ENCODE measurements around the gene ZSWIM6. TPM values are rescaled to one million over a fixed set of nuclear protein-coding genes. Genes with fewer than 3 reads are reported as not detected.
"Not testable (repeated sequence)": the region's sequence is repeated elsewhere in the genome, so short reads cannot be mapped to it uniquely, and the experiment has no call there.

ZSWIM6 gene
- total RNA-seq, 4 donors from 2014 or later = 13.3 to 19.4 (median 16.0) TPM

GRCh38 chr5:61416420-61416819 lies 84.4 kb downstream of the ZSWIM6 start:
- Histone ChIP-seq H3K27me3 (no peaks in the 10 kb centered on the region), H3K9me3 (no peaks in the 10 kb centered on the region), H3K4me3 (no peak overlapping the region), H3K27ac (no peak overlapping the region), H3K36me3 (no peaks in the 10 kb centered on the region), H3K4me1 (no peaks in the 10 kb centered on the region)
- DNase-seq = no peak
- TF ChIP-seq CTCF (IDR thresholded peaks at IDR 0.05) (no peak), POLR2A (IDR thresholded peaks at IDR 0.05) (no peak)

GRCh38 chr5:61417340-61417739 lies 85.3 kb downstream of the ZSWIM6 start:
- Histone ChIP-seq H3K27ac (no peak overlapping the region), H3K27me3 (no peaks in the 10 kb centered on the region), H3K36me3 (no peaks in the 10 kb centered on the region), H3K9me3 (no peaks in the 10 kb centered on the region), H3K4me3 (no peak overlapping the region), H3K4me1 (no peaks in the 10 kb centered on the region)
- DNase-seq = no peak
- no peak for TF ChIP-seq CTCF (IDR thresholded peaks at IDR 0.05)
- no peak for TF ChIP-seq POLR2A (IDR thresholded peaks at IDR 0.05)

- H3K27ac ChIP-seq = no peak overlapping the region
- no peak overlapping the region for H3K4me3 ChIP-seq
- H3K9me3 ChIP-seq = no peaks in the 10 kb centered on the region
- DNase-seq = no peak
- no peaks in the 10 kb centered on the region for H3K27me3 ChIP-seq
- TF ChIP-seq POLR2A (IDR thresholded peaks at IDR 0.05) (no peak), CTCF (IDR thresholded peaks at IDR 0.05) (no peak)
- no peaks in the 10 kb centered on the region for H3K36me3 ChIP-seq
- no peaks in the 10 kb centered on the region for H3K4me1 ChIP-seq
Measured at GRCh38 chr5:61417851-61418250, 85.8 kb downstream of the ZSWIM6 start.

- Histone ChIP-seq H3K27me3 (no peaks in the 10 kb centered on the region), H3K36me3 (no peaks in the 10 kb centered on the region), H3K4me1 (peaks cover 0 to 2% (median 0%) of the 10 kb centered on the region in 4 donors), H3K27ac (no peak overlapping the region), H3K4me3 (no peak overlapping the region), H3K9me3 (no peaks in the 10 kb centered on the region)
- DNase-seq = no peak
- TF ChIP-seq POLR2A (IDR thresholded peaks at IDR 0.05) (no peak), CTCF (IDR thresholded peaks at IDR 0.05) (no peak)
Measured at GRCh38 chr5:61419106-61419505, 87.0 kb downstream of the ZSWIM6 start.

- no peaks in the 10 kb centered on the region for H3K27me3 ChIP-seq
- H3K27ac ChIP-seq = no peak overlapping the region
- no peak overlapping the region for H3K4me3 ChIP-seq
- TF ChIP-seq POLR2A (IDR thresholded peaks at IDR 0.05) = no peak
- TF ChIP-seq CTCF (IDR thresholded peaks at IDR 0.05) = no peak
- no peaks in the 10 kb centered on the region for H3K9me3 ChIP-seq
- H3K4me1 ChIP-seq = peaks cover 0 to 6% (median 0%) of the 10 kb centered on the region in 4 donors
- DNase-seq = no peak
- H3K36me3 ChIP-seq = no peaks in the 10 kb centered on the region
Measured at GRCh38 chr5:61420016-61420415, 88.0 kb downstream of the ZSWIM6 start.

GRCh38 chr5:61421262-61421661 lies 89.2 kb downstream of the ZSWIM6 start:
- H3K4me3 ChIP-seq, H3K27ac ChIP-seq, H3K36me3 ChIP-seq, H3K27me3 ChIP-seq, DNase-seq, H3K4me1 ChIP-seq, H3K9me3 ChIP-seq: not testable (repeated sequence)

Data from Peyer's patch (tissue), 4 donors.